ENCODE data around the gene ADCK1. TPM values are rescaled to one million over a fixed set of nuclear protein-coding genes. Genes with fewer than 3 reads are reported as not detected.

ADCK1 gene
- total and polyA plus RNA-seq, 2 experiments from 2014 or later: 8.2 to 16.4 TPM

DNA sequence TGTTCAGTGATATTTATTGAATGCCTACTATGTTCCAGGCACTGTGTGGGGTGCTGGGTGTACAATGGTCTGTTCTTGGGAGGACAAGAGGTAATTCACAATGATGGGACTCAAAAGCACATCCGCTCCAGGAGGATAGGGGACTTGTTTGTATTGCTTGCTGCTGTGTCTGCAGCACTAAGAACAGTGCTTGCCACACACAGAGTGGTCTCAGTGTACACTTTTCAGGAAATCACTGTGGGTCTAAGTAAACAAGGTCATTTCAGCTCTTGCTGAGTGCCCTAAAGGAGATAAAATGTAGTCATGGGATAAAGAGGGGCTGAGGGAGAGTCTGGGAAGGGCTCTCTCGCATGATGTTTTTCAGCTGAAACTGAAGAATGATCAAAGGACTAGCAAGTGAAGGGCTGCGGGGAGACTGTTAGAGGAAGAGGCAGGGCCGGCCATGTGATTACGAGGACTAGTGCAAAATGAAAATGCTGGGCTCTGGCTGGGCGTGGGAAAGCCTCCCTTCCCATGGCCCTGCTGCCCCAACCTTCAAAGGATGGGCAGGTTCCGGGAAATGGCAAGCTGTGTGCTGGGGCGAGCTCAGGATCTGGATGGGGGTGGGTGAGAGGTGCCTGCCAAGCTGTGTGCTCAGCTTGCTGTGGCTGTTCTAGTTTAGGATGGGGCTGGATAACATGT is 39.1 kb downstream of the ADCK1 start:
- no peaks in the 10 kb centered on the region for H3K36me3 ChIP-seq (replicated peaks; ENCODE audit: insufficient read depth, low read depth)
- no peaks in the 10 kb centered on the region for H3K4me1 ChIP-seq (ENCODE audit: insufficient read depth)
- no peaks in the 10 kb centered on the region for H3K27me3 ChIP-seq
- no peaks in the 10 kb centered on the region for H3K79me2 ChIP-seq
- no peak overlapping the region for H3K4me2 ChIP-seq
- WGBS (ENCODE audit: low lambda C conversion rate, missing lambda C conversion rate): 67% methylated on average over 8 of the region's 8 CpGs
- H3K27ac ChIP-seq: no peak overlapping the region
- H3K9me2 ChIP-seq (replicated peaks; ENCODE audit: insufficient read depth): no peaks in the 10 kb centered on the region
- no peak for TF ChIP-seq EZH2phosphoT487 (IDR thresholded peaks at IDR 0.05; ENCODE audit: low read depth, severe bottlenecking, unreplicated experiment)
- TF ChIP-seq CTCF (IDR thresholded peaks at IDR 0.05; ENCODE audit: poor library complexity): no peak
- H3K9me3 ChIP-seq (ENCODE audit: low read depth): no peaks in the 10 kb centered on the region
- no peaks in the 10 kb centered on the region for H4K20me1 ChIP-seq (ENCODE audit: insufficient read depth, poor library complexity, severe bottlenecking)
- no peak overlapping the region for H3K4me3 ChIP-seq
- H2AFZ ChIP-seq: no peak overlapping the region
- no peak for DNase-seq (ENCODE audit: low spot score)

GRCh38 chr14:77843195-77843594 is 43.3 kb downstream of the ADCK1 start:
- Histone ChIP-seq H3K4me1 (ENCODE audit: insufficient read depth) (no peaks in the 10 kb centered on the region), H2AFZ (no peak overlapping the region), H3K9me2 (replicated peaks; ENCODE audit: insufficient read depth) (no peaks in the 10 kb centered on the region), H3K79me2 (no peaks in the 10 kb centered on the region), H3K4me2 (no peak overlapping the region), H3K27ac (no peak overlapping the region), H4K20me1 (ENCODE audit: insufficient read depth, poor library complexity, severe bottlenecking) (no peaks in the 10 kb centered on the region), H3K27me3 (no peaks in the 10 kb centered on the region), H3K4me3 (no peak overlapping the region), H3K36me3 (replicated peaks; ENCODE audit: insufficient read depth, low read depth) (no peaks in the 10 kb centered on the region), H3K9me3 (ENCODE audit: low read depth) (no peaks in the 10 kb centered on the region)
- WGBS (ENCODE audit: low lambda C conversion rate, missing lambda C conversion rate): 80% methylated on average over 3 of the region's 3 CpGs
- TF ChIP-seq EZH2 (IDR thresholded peaks at IDR 0.05; ENCODE audit: borderline replicate concordance) (no peak), EZH2phosphoT487 (IDR thresholded peaks at IDR 0.05; ENCODE audit: low read depth, severe bottlenecking, unreplicated experiment) (no peak), CTCF (IDR thresholded peaks at IDR 0.05; ENCODE audit: poor library complexity) (no peak)
- no peak for DNase-seq (ENCODE audit: low spot score)

- no peak overlapping the region for H3K27ac ChIP-seq
- no peaks in the 10 kb centered on the region for H3K4me1 ChIP-seq (ENCODE audit: insufficient read depth)
- no peaks in the 10 kb centered on the region for H3K9me2 ChIP-seq (replicated peaks; ENCODE audit: insufficient read depth)
- WGBS (ENCODE audit: low lambda C conversion rate, missing lambda C conversion rate): 96% methylated on average over 1 of the region's 1 CpG
- no peak overlapping the region for H2AFZ ChIP-seq
- no peaks in the 10 kb centered on the region for H3K27me3 ChIP-seq
- H3K36me3 ChIP-seq (replicated peaks; ENCODE audit: insufficient read depth, low read depth): no peaks in the 10 kb centered on the region
- no peak for TF ChIP-seq EZH2phosphoT487 (IDR thresholded peaks at IDR 0.05; ENCODE audit: low read depth, severe bottlenecking, unreplicated experiment)
- TF ChIP-seq CTCF (IDR thresholded peaks at IDR 0.05; ENCODE audit: poor library complexity): no peak
- TF ChIP-seq EZH2 (IDR thresholded peaks at IDR 0.05; ENCODE audit: borderline replicate concordance): no peak
- H3K9me3 ChIP-seq (ENCODE audit: low read depth): no peaks in the 10 kb centered on the region
- no peaks in the 10 kb centered on the region for H3K79me2 ChIP-seq
- no peaks in the 10 kb centered on the region for H4K20me1 ChIP-seq (ENCODE audit: insufficient read depth, poor library complexity, severe bottlenecking)
- no peak overlapping the region for H3K4me3 ChIP-seq
- H3K4me2 ChIP-seq: no peak overlapping the region
- DNase-seq (ENCODE audit: low spot score): no peak
These were observed 43.7 kb downstream of the ADCK1 start for GRCh38 chr14:77843651-77844050.
